Right atrium auricular region (tissue), 2 donors: ENCODE data around the gene WDR20. TPM values are rescaled to one million over a fixed set of nuclear protein-coding genes. Genes with fewer than 3 reads are reported as not detected.

Source experiments
- DNase-seq: peaks from one replicate; pipeline ENCODE4 v3.0.0-alpha.2; 2019; ENCODE audit warnings: low spot score
- H3K27ac ChIP-seq, 2 donors: fragments of 200-600 bp; sonication (generic); 1 replicate in 1 of 2; 2 replicates in 1 of 2; pipeline ENCODE4 v1.5.1; 2016 to 2019
- H3K27me3 ChIP-seq, 2 donors: fragments of 200-600 bp; sonication (generic); one replicate each; pipeline versions ENCODE4 v1.5.1 to v1.6.0; 2017 to 2019
- H3K36me3 ChIP-seq: fragments of 200-600 bp; sonication (generic); one replicate; pipeline ENCODE4 v1.5.1; 2016
- H3K4me1 ChIP-seq, 2 donors: fragments of 200-600 bp; sonication (generic); one replicate each; pipeline versions ENCODE4 v1.5.1 to v1.6.0; 2017 to 2019
- H3K4me3 ChIP-seq, 2 donors: fragments of 200-600 bp; sonication (generic); 1 replicate in 1 of 2; 2 replicates in 1 of 2; pipeline ENCODE4 v1.5.1; 2017 to 2019; ENCODE audit warnings: mild to moderate bottlenecking in 1 of 2, moderate library complexity in 1 of 2
- H3K9me3 ChIP-seq, 2 donors: fragments of 200-600 bp; sonication (generic); one replicate each; pipeline ENCODE4 v1.5.1; 2019
- total RNA-seq, 2 donors: library from RNA; depleted of rRNA; stranded (reverse); fragments of >200 nt; gene quantifications; one replicate each; pipeline ENCODE4 v1.1.0, GENCODE V29; 2016
- TF ChIP-seq, protein P1 (sequence below), 2 donors: fragments of 200-600 bp; sonication (generic); IDR thresholded peaks; one replicate each; pipeline ENCODE4 v1.5.1; 2019; ENCODE audit warnings: antibody characterized with exemption in 2 of 2

WDR20 gene
- total RNA-seq, 2 donors from 2014 or later, result 16.0 to 20.1 TPM

DNA sequence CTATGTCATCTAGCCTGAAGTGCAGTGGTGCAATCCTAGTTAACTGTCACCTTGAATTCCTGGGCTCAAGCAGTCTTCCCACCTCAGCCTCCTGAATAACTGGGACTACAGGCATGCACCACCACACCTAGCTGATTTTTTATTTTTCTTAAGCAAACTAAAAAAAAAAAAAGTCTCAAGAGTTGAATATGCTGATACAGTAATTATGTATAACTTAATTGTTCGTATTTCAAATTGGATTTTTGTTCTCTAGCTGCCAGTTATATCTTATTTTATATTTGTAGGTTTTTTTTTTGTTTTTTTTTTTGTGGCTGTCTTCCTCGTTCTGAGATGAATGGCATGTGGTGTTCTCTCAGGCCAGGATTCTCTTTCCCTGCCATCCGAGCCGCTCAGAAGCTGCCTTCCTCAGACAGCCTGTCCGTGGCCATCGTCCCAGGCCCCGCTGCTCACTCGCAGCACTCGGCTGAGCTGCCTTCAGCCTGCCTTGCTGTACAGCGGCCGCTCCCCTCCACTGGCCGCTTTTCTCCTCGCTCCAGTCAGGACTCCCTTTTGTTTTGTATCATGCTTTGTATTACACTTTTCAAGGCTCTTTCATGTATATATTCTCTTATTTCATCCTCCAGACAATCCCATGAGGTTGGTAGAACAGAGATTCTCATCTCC lies 53.3 kb downstream of the WDR20 start:
- Histone ChIP-seq H3K36me3 (peaks cover 13% of the 10 kb centered on the region), H3K4me1 (peaks cover 0 to 32% of the 10 kb centered on the region in 2 donors), H3K27ac (no peak overlapping the region), H3K9me3 (no peaks in the 10 kb centered on the region), H3K4me3 (no peak overlapping the region), H3K27me3 (no peaks in the 10 kb centered on the region)
- TF ChIP-seq, protein P1, sequence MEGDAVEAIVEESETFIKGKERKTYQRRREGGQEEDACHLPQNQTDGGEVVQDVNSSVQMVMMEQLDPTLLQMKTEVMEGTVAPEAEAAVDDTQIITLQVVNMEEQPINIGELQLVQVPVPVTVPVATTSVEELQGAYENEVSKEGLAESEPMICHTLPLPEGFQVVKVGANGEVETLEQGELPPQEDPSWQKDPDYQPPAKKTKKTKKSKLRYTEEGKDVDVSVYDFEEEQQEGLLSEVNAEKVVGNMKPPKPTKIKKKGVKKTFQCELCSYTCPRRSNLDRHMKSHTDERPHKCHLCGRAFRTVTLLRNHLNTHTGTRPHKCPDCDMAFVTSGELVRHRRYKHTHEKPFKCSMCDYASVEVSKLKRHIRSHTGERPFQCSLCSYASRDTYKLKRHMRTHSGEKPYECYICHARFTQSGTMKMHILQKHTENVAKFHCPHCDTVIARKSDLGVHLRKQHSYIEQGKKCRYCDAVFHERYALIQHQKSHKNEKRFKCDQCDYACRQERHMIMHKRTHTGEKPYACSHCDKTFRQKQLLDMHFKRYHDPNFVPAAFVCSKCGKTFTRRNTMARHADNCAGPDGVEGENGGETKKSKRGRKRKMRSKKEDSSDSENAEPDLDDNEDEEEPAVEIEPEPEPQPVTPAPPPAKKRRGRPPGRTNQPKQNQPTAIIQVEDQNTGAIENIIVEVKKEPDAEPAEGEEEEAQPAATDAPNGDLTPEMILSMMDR (IDR thresholded peaks at IDR 0.05), result no peak
- no peak for DNase-seq

DNA sequence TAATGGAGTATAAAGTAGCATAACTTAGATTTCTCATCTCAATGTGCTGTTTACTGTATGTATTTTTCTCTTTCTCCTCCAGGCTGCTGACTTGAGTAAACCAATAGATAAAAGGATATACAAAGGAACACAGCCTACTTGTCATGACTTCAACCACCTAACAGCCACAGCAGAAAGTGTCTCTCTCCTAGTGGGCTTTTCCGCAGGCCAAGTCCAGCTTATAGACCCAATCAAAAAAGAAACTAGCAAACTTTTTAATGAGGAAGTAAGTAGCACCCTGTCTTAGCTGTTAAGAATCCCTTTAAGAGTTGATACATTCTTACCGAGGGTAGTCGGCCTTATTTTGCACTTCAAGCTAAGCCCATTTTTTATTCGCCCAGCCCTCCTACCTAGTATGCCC lies 55.2 kb downstream of the WDR20 start:
- no peaks in the 10 kb centered on the region for H3K9me3 ChIP-seq
- H3K27ac ChIP-seq, result no peak overlapping the region
- peaks cover 0 to 27% of the 10 kb centered on the region in 2 donors for H3K4me1 ChIP-seq
- no peaks in the 10 kb centered on the region for H3K27me3 ChIP-seq
- DNase-seq, result no peak
- TF ChIP-seq, protein P1 (IDR thresholded peaks at IDR 0.05), result no peak
- H3K36me3 ChIP-seq, result peaks cover 31% of the 10 kb centered on the region
- H3K4me3 ChIP-seq, result no peak overlapping the region

DNA sequence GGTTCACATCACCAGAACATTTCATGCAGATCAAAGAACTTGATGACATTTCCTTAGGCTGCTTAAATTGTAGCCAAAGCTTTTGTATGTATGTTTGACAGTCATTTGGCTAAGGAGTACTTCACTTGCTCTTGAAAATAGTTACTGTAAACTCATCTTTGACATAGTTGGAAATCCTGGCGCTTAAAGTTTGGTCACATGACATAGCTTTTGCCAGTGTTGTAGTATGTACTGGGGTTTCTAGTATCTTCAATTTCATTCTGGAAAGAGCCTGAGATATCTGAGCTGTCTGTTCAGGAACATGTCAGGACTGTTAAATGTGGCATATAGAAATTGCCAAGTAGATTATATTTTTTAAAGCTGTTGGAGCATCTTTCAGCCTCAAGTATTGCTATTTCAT lies 55.7 kb downstream of the WDR20 start:
- H3K36me3 ChIP-seq, result peaks cover 35% of the 10 kb centered on the region
- H3K27me3 ChIP-seq, result no peaks in the 10 kb centered on the region
- no peaks in the 10 kb centered on the region for H3K9me3 ChIP-seq
- peaks cover 0 to 27% of the 10 kb centered on the region in 2 donors for H3K4me1 ChIP-seq
- no peak overlapping the region for H3K27ac ChIP-seq
- no peak overlapping the region for H3K4me3 ChIP-seq
- TF ChIP-seq, protein P1 (IDR thresholded peaks at IDR 0.05), result no peak
- no peak for DNase-seq

- TF ChIP-seq, protein P1 (IDR thresholded peaks at IDR 0.05), result no peak
- DNase-seq, result no peak
- peaks cover 0 to 20% of the 10 kb centered on the region in 2 donors for H3K4me1 ChIP-seq
- no peak overlapping the region for H3K4me3 ChIP-seq
- no peak overlapping the region for H3K27ac ChIP-seq
- no peaks in the 10 kb centered on the region for H3K9me3 ChIP-seq
- H3K36me3 ChIP-seq, result peaks cover 35% of the 10 kb centered on the region
- H3K27me3 ChIP-seq, result no peaks in the 10 kb centered on the region
These were observed 56.6 kb downstream of the WDR20 start for GRCh38 chr14:102196039-102196901.

DNA sequence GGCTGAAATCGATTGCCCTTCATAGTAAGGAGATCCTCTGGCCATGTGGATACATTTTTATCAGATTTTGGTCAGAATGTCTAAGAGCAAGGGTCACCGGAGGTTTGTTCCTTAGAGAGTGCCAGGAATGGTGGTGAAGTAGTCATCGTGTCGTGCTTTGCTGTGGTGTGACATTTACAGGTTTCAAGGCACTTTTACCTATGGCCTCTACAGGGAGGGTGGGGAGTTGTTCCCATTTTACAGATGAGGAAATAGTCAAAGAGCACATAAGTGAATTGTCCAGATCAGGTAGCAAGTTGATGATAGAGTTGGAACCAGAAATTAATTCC lies 57.2 kb downstream of the WDR20 start:
- Histone ChIP-seq H3K27me3 (no peaks in the 10 kb centered on the region), H3K27ac (no peak overlapping the region), H3K9me3 (no peaks in the 10 kb centered on the region), H3K4me1 (peaks cover 0 to 17% of the 10 kb centered on the region in 2 donors), H3K36me3 (peaks cover 35% of the 10 kb centered on the region), H3K4me3 (no peak overlapping the region)
- TF ChIP-seq, protein P1 (IDR thresholded peaks at IDR 0.05), result no peak
- no peak for DNase-seq
